ENCODE data around the gene STIL.

STIL gene

DNA sequence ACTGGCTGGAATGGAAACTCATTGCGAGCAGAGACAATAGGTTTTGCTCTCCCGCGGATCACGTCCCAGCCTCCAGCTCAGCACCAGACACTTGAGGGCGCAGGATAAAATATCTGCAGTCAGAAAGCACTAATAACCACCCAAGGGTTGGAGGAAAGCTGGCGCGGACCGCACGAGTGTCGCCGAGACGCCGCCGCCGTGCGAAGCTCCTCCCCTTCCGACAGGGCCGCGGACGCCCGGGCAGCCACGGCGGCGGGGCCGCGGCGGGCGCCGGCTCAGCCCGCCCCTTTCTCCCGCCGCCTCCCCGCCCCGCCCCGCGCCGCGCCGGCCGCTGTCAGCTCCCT lies 19.6 kb upstream of the STIL start, which contains the start of gene CMPK1:
TSS of gene CMPK1 (plus strand) at position 213 of the 344 bp plus-strand sequence. CDS start 156 bp downstream, outside the sequence.
- Mint-ChIP-seq H3K27me3 (ENCODE audit: low read depth) (no peaks in the 10 kb centered on the region), H3K27ac (peak within 1 kb of the TSS in 2 of 3 experiments; percentile 98 to 99), H3K36me3 (ENCODE audit: low read depth) (peaks cover 7% of the 10 kb centered on the region), H3K9me3 (no peaks in the 10 kb centered on the region), H3K4me1 (peaks cover 13% of the 10 kb centered on the region), H3K4me3 (peak within 1 kb of the TSS in 2 of 3 experiments; percentile 98 to 99)
- TF ChIP-seq, protein P1, sequence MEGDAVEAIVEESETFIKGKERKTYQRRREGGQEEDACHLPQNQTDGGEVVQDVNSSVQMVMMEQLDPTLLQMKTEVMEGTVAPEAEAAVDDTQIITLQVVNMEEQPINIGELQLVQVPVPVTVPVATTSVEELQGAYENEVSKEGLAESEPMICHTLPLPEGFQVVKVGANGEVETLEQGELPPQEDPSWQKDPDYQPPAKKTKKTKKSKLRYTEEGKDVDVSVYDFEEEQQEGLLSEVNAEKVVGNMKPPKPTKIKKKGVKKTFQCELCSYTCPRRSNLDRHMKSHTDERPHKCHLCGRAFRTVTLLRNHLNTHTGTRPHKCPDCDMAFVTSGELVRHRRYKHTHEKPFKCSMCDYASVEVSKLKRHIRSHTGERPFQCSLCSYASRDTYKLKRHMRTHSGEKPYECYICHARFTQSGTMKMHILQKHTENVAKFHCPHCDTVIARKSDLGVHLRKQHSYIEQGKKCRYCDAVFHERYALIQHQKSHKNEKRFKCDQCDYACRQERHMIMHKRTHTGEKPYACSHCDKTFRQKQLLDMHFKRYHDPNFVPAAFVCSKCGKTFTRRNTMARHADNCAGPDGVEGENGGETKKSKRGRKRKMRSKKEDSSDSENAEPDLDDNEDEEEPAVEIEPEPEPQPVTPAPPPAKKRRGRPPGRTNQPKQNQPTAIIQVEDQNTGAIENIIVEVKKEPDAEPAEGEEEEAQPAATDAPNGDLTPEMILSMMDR (IDR thresholded peaks at IDR 0.05; ENCODE audit: unreplicated experiment in 3 of 3), result no peak

DNA sequence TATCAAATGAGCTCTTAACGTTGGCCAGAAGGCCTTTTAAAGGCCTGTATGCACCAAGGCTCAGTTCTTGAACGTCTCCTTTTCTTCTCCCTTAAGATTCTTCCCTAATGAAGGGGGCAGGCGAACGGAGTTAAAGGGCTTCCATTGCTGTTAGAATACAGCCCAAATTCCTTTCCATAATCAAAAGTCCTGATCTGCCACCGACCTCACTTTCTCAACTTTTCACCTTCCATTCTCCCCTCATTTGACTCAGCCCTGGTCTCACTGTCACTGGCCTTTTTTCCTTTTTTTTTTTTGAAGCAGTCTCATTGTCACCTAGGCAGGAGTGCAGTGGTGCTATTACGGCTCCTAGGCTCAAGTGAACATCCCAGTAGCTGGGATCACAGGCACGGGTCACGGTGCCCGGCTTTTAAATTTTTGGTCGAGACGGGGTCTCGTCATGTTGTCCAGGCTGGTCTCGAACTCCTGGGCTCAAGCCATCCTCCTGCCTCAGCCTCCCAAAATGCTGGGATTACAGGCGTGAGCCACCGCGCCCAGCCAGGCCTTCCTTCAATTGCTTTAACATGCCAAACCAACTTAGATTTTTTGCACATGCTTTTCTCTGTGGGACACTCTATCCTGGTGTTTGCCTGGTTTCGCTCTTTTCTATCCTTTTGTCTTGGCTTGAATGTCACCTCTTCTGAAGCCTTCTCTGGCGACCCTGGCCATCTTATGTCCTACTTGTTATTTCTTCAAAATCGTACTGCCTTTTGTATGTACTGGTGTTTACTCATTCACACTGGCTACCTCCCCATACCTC lies 19.0 kb upstream of the STIL start:
- no peaks in the 10 kb centered on the region for H3K27me3 Mint-ChIP-seq (ENCODE audit: low read depth)
- H3K27ac Mint-ChIP-seq, result no peak overlapping the region
- peaks cover 3% of the 10 kb centered on the region for H3K36me3 Mint-ChIP-seq (ENCODE audit: low read depth)
- no peak overlapping the region for H3K4me3 Mint-ChIP-seq
- no peaks in the 10 kb centered on the region for H3K9me3 Mint-ChIP-seq
- peaks cover 13% of the 10 kb centered on the region for H3K4me1 Mint-ChIP-seq
- TF ChIP-seq, protein P1 (IDR thresholded peaks at IDR 0.05; ENCODE audit: unreplicated experiment in 3 of 3), result no peak

DNA sequence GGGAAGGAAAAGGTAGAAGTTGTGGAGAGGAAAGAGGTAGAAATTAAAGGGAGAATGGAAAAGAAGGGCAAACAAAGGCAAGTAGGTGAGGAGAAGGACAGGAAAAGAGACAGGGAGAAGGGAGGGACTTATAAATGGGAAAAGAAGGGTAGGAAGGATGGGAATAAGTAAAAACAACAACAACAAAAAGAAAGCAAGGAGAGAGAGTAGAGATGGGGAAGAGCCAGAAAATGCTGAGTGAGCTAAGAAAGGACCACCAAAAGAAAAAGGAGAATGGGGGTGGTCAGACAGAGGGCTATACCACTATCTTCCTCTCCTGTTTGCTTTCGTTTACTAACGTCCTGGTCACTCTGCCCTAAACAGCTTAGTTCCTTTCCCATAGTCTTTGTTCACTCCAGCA lies 17.9 kb upstream of the STIL start:
- Mint-ChIP-seq H3K9me3 (no peaks in the 10 kb centered on the region), H3K27me3 (ENCODE audit: low read depth) (no peaks in the 10 kb centered on the region), H3K4me1 (peaks cover 13% of the 10 kb centered on the region), H3K4me3 (no peak overlapping the region), H3K27ac (peak overlapping the region in 1 of 3 experiments; percentile 37), H3K36me3 (ENCODE audit: low read depth) (peaks cover 3% of the 10 kb centered on the region)
- TF ChIP-seq, protein P1 (IDR thresholded peaks at IDR 0.05; ENCODE audit: unreplicated experiment in 3 of 3), result no peak

DNA sequence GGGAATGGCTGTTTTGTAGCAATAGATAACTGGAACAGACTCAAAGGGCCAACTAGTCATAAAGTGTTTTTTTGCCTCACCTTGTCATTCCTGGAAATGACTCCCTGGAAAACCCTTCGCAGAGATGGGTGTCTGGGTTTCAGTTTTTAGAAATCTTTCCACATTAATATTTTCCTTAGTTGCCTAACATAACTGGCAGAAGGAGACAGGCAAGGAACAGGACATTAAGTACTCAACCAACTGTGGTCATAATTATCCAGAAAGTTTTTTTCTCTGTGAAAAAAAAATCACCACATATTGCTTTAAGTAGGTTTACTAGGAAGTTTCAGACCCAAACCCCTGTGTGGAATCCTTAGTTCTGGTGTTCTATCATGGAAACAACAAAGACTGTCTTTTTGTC lies 16.3 kb upstream of the STIL start:
- Mint-ChIP-seq H3K27me3 (ENCODE audit: low read depth) (no peaks in the 10 kb centered on the region), H3K4me3 (no peak overlapping the region), H3K27ac (no peak overlapping the region), H3K4me1 (peaks cover 7% of the 10 kb centered on the region), H3K36me3 (ENCODE audit: low read depth) (no peaks in the 10 kb centered on the region), H3K9me3 (no peaks in the 10 kb centered on the region)
- TF ChIP-seq, protein P1 (IDR thresholded peaks at IDR 0.05; ENCODE audit: unreplicated experiment in 3 of 3), result no peak

DNA sequence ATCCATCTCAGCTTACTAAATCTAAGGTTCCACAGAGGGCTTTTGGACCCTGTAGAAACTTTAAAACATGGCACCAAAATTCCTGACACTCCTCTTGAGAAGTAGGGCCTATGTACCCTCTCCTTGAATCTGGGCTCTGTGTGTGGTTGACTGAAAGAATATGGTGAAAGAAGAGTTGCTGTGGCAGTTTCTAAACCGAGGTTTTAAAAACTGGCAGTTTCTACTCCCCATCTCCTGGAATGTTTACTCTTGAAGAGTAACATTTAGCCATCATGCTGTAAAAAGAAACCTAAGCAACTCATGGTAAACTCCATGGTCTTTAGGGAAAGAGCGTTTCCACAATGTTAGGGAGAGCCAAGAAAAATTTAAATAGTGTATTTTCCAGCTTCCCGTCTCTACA lies 15.0 kb upstream of the STIL start:
- no peaks in the 10 kb centered on the region for H3K9me3 Mint-ChIP-seq
- H3K4me3 Mint-ChIP-seq, result no peak overlapping the region
- no peaks in the 10 kb centered on the region for H3K36me3 Mint-ChIP-seq (ENCODE audit: low read depth)
- H3K27me3 Mint-ChIP-seq (ENCODE audit: low read depth), result no peaks in the 10 kb centered on the region
- no peaks in the 10 kb centered on the region for H3K4me1 Mint-ChIP-seq
- TF ChIP-seq, protein P1 (IDR thresholded peaks at IDR 0.05; ENCODE audit: unreplicated experiment in 3 of 3), result no peak
- no peak overlapping the region for H3K27ac Mint-ChIP-seq

DNA sequence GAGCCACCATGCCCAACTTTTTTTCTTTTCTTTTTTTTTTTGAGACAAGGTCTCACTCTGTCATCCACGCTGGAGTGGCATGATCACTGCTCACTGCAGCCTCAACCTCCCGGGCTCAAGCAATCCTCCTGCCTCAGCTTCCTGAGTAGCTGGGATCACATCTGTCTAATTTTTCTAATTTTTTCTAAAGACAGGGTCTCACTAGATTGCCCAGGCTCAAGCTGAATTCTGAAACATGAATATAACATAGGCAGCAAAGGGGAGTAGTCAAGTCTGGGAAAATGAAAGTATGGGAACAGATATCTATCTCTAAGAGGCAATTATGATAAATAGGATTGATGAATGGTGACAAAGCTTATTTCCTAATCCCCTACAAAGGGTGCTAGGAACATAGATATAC lies 12.3 kb upstream of the STIL start:
- Mint-ChIP-seq H3K4me1 (no peaks in the 10 kb centered on the region), H3K27ac (no peak overlapping the region), H3K4me3 (no peak overlapping the region), H3K27me3 (ENCODE audit: low read depth) (no peaks in the 10 kb centered on the region), H3K36me3 (ENCODE audit: low read depth) (no peaks in the 10 kb centered on the region), H3K9me3 (no peaks in the 10 kb centered on the region)
- TF ChIP-seq, protein P1 (IDR thresholded peaks at IDR 0.05; ENCODE audit: unreplicated experiment in 3 of 3), result no peak
